T-cell (primary cell): ENCODE data around the gene HSPA1A. TPM values are rescaled to one million over a fixed set of nuclear protein-coding genes. Genes with fewer than 3 reads are reported as not detected.

ENCODE experiments used
- ATAC-seq, 4 experiments: fragments of 200-7000 bp in 3 of 4; fragments of 150-1000 bp in 1 of 4; cut with Tn5 transposase; replicated peaks in 1 of 4; 1 replicate in 3 of 4; 2 replicates in 1 of 4; pipeline ENCODE4 v1.10.0; 2021; ENCODE audit warnings: moderate library complexity in 3 of 4, mild to moderate bottlenecking in 2 of 4, moderate number of reproducible peaks in 1 of 4
- CTCF ChIA-PET, 2 donors: fragments of 300-600 bp; sonication (Branson Sonifier 250); formaldehyde crosslinking; loops; one replicate each; lab custom pipeline; 2022; ENCODE audit warnings: antibody characterized with exemption in 2 of 2; lab: Charles Lee
- POLR2A ChIA-PET, 2 donors: fragments of 300-600 bp; sonication (Branson Sonifier 250); formaldehyde crosslinking; loops; one replicate each; lab custom pipeline; 2022; ENCODE audit warnings: antibody characterized with exemption in 2 of 2; lab: Charles Lee
- DNase-seq, 35 experiments: peaks; one replicate each; pipeline versions ENCODE4 v3.0.0 to v3.0.0-alpha.2; 2013 to 2023
- H3K27ac ChIP-seq: one replicate; pipeline ENCODE4 v1.5.1; 2013; ENCODE audit warnings: low read length
- H3K27me3 ChIP-seq, 2 experiments: replicated peaks in 1 of 2; 1 replicate in 1 of 2; 2 replicates in 1 of 2; pipeline versions ENCODE4 v1.6.1 to v1.7.0; 2013; ENCODE audit warnings: low read length in 1 of 2, mixed read lengths in 1 of 2; ENCODE audit not compliant: control insufficient read depth in 2 of 2, insufficient read depth in 2 of 2; ENCODE audit errors: extremely low read depth in 1 of 2
- H3K36me3 ChIP-seq, 2 donors: 1 replicate in 1 of 2; 2 replicates in 1 of 2; pipeline versions ENCODE4 v1.6.1 to v1.7.0; 2013; ENCODE audit warnings: low read length in 1 of 2; ENCODE audit not compliant: control insufficient read depth in 2 of 2, insufficient read depth in 1 of 2; ENCODE audit errors: extremely low read depth in 1 of 2
- H3K4me1 ChIP-seq, 2 experiments: 1 replicate in 1 of 2; 2 replicates in 1 of 2; pipeline versions ENCODE4 v1.6.1 to v1.7.0; 2013; ENCODE audit warnings: low read length in 2 of 2, mixed read lengths in 1 of 2; ENCODE audit not compliant: insufficient read depth in 2 of 2, control insufficient read depth in 1 of 2; ENCODE audit errors: extremely low read depth in 1 of 2
- H3K4me3 ChIP-seq, 2 donors: 1 replicate in 1 of 2; 2 replicates in 1 of 2; pipeline versions ENCODE4 v1.5.1 to v1.7.0; 2013; ENCODE audit warnings: mild to moderate bottlenecking in 2 of 2, low read length in 1 of 2, moderate library complexity in 1 of 2; ENCODE audit not compliant: control insufficient read depth in 1 of 2; ENCODE audit errors: extremely low read depth in 1 of 2
- H3K9me3 ChIP-seq: 2 replicates; pipeline ENCODE4 v1.7.0; 2013
- H3K27ac Mint-ChIP-seq, 2 donors: one replicate each; pipeline ENCODE4 v1.8.0; 2020 to 2021; ENCODE audit warnings: mild to moderate bottlenecking in 2 of 2, mixed read lengths in 2 of 2
- H3K27me3 Mint-ChIP-seq, 2 donors: one replicate each; pipeline ENCODE4 v1.8.0; 2021 to 2022; ENCODE audit warnings: mixed read lengths in 2 of 2
- H3K36me3 Mint-ChIP-seq: one replicate; pipeline ENCODE4 v1.8.0; 2021; ENCODE audit warnings: mixed read lengths
- H3K4me1 Mint-ChIP-seq, 3 donors: one replicate each; pipeline ENCODE4 v1.8.0; 2020 to 2022; ENCODE audit warnings: mixed read lengths in 3 of 3, mild to moderate bottlenecking in 1 of 3
- H3K4me3 Mint-ChIP-seq, 3 donors: one replicate each; pipeline ENCODE4 v1.8.0; 2020 to 2022; ENCODE audit warnings: mild to moderate bottlenecking in 3 of 3, mixed read lengths in 3 of 3, moderate library complexity in 3 of 3
- H3K9me3 Mint-ChIP-seq, 3 donors: one replicate each; pipeline ENCODE4 v1.8.0; 2020 to 2022; ENCODE audit warnings: mixed read lengths in 3 of 3
- WGBS: methylation state at CpG from one replicate; pipeline ENCODE4 v1.1.5; 2013; ENCODE audit warnings: missing lambda C conversion rate; ENCODE audit not compliant: insufficient coverage; 5-methylcytosine and 5-hydroxymethylcytosine counted together
- total RNA-seq, 35 experiments: library from RNA in 6 of 35; stranded (reverse) in 6 of 35; fragments of 120-200 nt in 1 of 35; gene quantifications; one replicate each; pipeline versions ENCODE4 v1.2.1 to v1.2.4 and lab custom pipeline; 2013 to 2026

HSPA1A gene
- total RNA-seq, 5 donors from 2014 or later (not counting 1 experiment from before 2014, with no cell fraction given) = 8.8 to 117 (median 77.9) TPM

DNA sequence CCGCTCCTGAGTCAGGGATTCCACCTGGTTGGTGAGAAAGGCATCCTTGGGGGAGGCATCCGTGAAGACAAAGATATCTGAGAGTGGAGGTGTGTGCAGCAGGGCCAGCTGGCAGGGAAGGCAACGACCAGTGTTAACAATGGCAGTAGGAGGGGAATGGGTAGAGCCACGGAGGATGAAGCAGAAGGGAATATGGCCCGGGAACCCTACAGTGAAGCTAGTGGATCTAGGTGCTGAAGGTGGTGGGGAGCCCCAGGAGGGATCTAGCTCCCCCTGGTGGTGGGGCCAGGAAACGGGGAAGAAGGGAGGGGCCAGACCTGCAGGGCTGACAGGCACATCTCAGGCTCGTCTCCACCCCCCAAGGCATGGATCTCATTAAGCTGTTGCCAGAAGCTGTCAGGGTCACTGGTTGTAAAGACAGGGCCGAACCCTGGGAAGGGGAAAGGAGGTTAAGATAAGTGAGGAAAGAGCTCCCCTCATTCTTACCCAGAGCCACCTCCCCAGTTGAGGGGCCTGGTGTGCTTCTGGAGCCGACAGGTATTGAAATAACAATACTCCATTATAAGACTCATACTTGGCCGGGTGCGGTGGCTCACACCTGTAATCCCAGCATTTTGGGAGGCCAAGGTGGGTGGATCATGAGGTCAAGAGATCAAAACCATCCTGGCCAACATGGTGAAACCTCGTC lies 45.5 kb upstream of the HSPA1A start:
- POLR2A ChIA-PET = no interaction called here
- H3K27ac ChIP-seq = no peak overlapping the region
- peak; percentile 46 to 86 (median 70) for DNase-seq

DNA sequence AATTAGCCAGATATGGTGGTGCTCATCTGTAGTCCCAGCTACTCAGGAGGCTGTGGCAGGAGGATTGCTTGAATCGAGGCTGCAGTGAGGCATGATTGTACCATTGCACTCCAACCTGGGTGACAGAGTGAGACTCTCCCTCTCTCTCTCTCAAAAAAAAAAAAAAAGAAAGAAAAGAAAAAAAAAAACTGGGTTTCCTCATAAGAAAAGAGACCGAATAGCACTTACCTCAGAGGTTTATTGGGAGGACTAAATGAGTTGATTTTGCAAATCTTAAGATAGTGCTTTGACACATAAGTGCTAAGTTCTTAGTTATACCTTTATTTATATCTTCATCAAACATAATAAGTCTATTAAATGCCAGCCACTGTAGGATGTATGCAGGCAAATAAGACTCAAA lies 44.5 kb upstream of the HSPA1A start:
- Mint-ChIP-seq H3K9me3 (no peaks in the 10 kb centered on the region), H3K27ac (peak overlapping the region; percentile 45 to 66), H3K4me1 (peaks cover 29 to 36% (median 36%) of the 10 kb centered on the region in 3 donors), H3K36me3 (no peaks in the 10 kb centered on the region), H3K4me3 (peak overlapping the region in 1 of 3 donors; percentile 63), H3K27me3 (no peaks in the 10 kb centered on the region)
- Histone ChIP-seq H3K36me3 (no peaks in the 10 kb centered on the region), H3K4me3 (no peak overlapping the region), H3K27ac (no peak overlapping the region), H3K9me3 (no peaks in the 10 kb centered on the region), H3K4me1 (peaks cover 10 to 54% of the 10 kb centered on the region in 2 experiments), H3K27me3 (no peaks in the 10 kb centered on the region)
- ATAC-seq (no peak), DNase-seq (no peak)
- no CpG with 5 or more reads among the region's 2 CpGs for WGBS
- POLR2A ChIA-PET = no interaction called here
- CTCF ChIA-PET = interaction anchor here (0.7 to 1.6 kb wide), 5 partner anchors 19 to 846 kb away, joined by 3 to 18 read pairs (median 4); partner anchors contain the start of genes DDAH2 (in 1 of the 2) and MSH5 (in 1 of the 2)

More for the DNA sequence above, 45.5 kb upstream of the HSPA1A start:
- H3K4me1 ChIP-seq = peaks cover 10 to 45% of the 10 kb centered on the region in 2 experiments
- CTCF ChIA-PET = interaction anchor here (0.6 to 1.6 kb wide), 14 partner anchors 17 to 373 kb away, joined by 3 to 18 read pairs (median 4); partner anchors contain the start of genes MSH5 (in 2 of the 2), C6orf47 (in 1 of the 2), CLIC1 (in 1 of the 2) and DDAH2 (in 1 of the 2)
- H3K36me3 ChIP-seq = no peaks in the 10 kb centered on the region
- 62% methylated on average over 4 of the region's 12 CpGs for WGBS
- H3K27ac Mint-ChIP-seq = peak overlapping the region; percentile 12 to 13
- no peak overlapping the region for H3K4me3 Mint-ChIP-seq
- H3K27me3 Mint-ChIP-seq = no peaks in the 10 kb centered on the region
- H3K27me3 ChIP-seq = no peaks in the 10 kb centered on the region
- H3K9me3 ChIP-seq = no peaks in the 10 kb centered on the region
- peaks cover 24 to 30% (median 29%) of the 10 kb centered on the region in 3 donors for H3K4me1 Mint-ChIP-seq
- peak; percentile 62 to 75 (median 68) for ATAC-seq
- no peaks in the 10 kb centered on the region for H3K36me3 Mint-ChIP-seq
- no peak overlapping the region for H3K4me3 ChIP-seq
- H3K9me3 Mint-ChIP-seq = no peaks in the 10 kb centered on the region

DNA sequence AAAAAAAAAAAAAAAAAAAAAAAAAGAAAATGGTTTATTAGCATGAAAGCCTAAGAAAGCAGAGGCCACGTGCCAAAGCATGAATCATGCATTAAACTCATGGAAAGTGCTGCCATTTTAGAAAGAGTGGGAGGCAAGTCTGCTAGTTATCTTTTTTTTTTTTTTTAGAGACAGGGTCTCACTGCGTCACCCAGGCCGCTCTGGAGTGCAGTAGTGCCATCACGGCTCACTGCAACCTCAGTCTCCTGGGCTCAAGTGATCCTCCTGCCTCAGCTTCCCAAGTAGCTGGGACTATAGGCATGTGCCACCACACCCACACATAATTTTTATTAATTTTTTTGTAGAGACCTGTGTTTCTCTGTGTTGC lies 43.4 kb upstream of the HSPA1A start:
- no peaks in the 10 kb centered on the region for H3K9me3 Mint-ChIP-seq
- no CpG with 5 or more reads among the region's 4 CpGs for WGBS
- Histone ChIP-seq H3K27me3 (no peaks in the 10 kb centered on the region), H3K36me3 (no peaks in the 10 kb centered on the region), H3K27ac (no peak overlapping the region), H3K9me3 (no peaks in the 10 kb centered on the region), H3K4me3 (peak overlapping the region in 1 of 2 donors; percentile 20), H3K4me1 (peaks cover 10 to 66% of the 10 kb centered on the region in 2 experiments)
- ChIA-PET CTCF (interaction anchor here in 1 of 2 donors (0.7 to 1.0 kb wide), 3 partner anchors 42 to 224 kb away, joined by 3 to 5 read pairs (median 3); no protein-coding TSS in a partner anchor), POLR2A (interaction anchor here in 1 of 2 donors (0.6 kb wide), 1 partner anchor 594 kb away, joined by 9 read pairs; no protein-coding TSS in a partner anchor)
- H3K4me1 Mint-ChIP-seq = peaks cover 38 to 47% (median 46%) of the 10 kb centered on the region in 3 donors
- no peak overlapping the region for H3K27ac Mint-ChIP-seq
- DNase-seq = peak in 2 of 35 experiments; percentile 16 to 33
- peak overlapping the region in 1 of 3 donors; percentile 63 for H3K4me3 Mint-ChIP-seq
- peak in 2 of 4 experiments; percentile 5 to 31 for ATAC-seq
- H3K27me3 Mint-ChIP-seq = no peaks in the 10 kb centered on the region
- no peaks in the 10 kb centered on the region for H3K36me3 Mint-ChIP-seq

DNA sequence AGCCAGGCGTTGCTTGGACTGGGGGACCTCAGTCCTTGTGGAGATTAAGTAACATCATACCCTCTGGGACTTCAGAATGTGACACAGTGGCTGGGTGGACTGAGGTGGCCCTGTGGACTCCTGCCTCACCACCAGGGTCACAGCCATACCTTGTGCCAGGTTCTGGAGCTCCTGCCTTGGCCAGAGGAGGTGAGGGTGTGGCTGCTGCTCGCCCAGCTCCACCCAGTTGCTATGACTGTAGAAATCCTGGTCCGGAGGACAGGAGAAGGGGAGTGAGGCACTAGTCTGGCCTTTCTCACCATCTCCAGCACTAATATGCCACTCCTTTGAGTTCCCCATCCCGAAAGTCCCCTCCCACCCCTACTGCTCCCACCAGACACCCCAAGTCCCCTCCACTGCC lies 40.2 kb upstream of the HSPA1A start:
- Mint-ChIP-seq H3K4me1 (peaks cover 42 to 50% (median 42%) of the 10 kb centered on the region in 3 donors), H3K4me3 (peak overlapping the region in 1 of 3 donors; percentile 54), H3K36me3 (peaks cover 3% of the 10 kb centered on the region), H3K9me3 (no peaks in the 10 kb centered on the region), H3K27ac (no peak overlapping the region), H3K27me3 (no peaks in the 10 kb centered on the region)
- WGBS = 100% methylated on average over 1 of the region's 4 CpGs
- ChIA-PET POLR2A (interaction anchor here in 1 of 2 donors (0.6 kb wide), 1 partner anchor 63 kb away, joined by 3 read pairs; no protein-coding TSS in a partner anchor), CTCF (no interaction called here)
- Histone ChIP-seq H3K27ac (no peak overlapping the region), H3K4me3 (no peak overlapping the region), H3K36me3 (peaks cover 13 to 15% of the 10 kb centered on the region in 2 donors), H3K27me3 (no peaks in the 10 kb centered on the region), H3K4me1 (peaks cover 10 to 72% of the 10 kb centered on the region in 2 experiments), H3K9me3 (no peaks in the 10 kb centered on the region)
- DNase-seq = no peak
- ATAC-seq = no peak

DNA sequence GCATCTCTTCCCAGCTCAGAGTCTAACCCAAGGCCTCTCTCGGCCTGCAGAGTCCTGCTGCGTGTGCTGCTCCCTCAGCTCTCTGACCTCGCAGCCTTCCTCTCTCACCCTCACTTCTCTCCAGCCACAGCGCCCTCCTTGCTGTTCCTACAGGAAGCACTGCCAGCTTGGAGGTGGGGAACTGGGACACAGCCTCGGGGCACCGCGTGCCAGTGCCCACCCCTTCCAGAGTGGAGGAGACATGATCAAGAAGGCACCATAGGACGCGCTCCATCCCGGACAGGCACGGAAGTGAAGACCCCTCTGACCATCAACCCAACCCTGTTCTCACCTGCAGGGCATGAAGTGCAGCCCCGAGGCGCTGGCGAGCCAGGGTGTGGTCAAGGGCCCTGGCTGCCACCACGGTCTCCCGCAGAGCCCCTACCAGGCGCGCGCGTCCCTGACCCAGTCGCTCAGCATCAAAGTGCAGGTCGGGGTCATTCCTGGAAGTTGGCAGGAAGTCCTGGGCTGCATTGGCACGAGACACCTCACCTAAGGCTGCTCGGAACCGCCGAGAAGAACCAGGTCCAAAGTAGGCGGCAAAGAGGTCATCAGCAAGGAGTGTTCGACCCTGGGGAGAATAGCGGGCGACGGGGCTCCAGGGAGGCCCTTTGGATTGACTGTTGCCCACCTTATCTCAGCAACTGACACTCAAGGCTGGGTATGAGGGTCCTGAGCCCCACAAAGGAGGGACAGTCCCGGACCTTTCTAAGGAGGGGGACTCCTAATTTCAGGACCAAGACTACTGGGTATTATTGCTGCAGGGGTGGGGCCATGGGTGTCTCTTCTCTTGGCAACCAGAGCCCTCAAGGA lies 39.5 kb upstream of the HSPA1A start:
- Histone ChIP-seq H3K9me3 (no peaks in the 10 kb centered on the region), H3K27me3 (no peaks in the 10 kb centered on the region), H3K4me3 (no peak overlapping the region), H3K4me1 (peaks cover 10 to 66% of the 10 kb centered on the region in 2 experiments), H3K27ac (no peak overlapping the region), H3K36me3 (peaks cover 17 to 21% of the 10 kb centered on the region in 2 donors)
- CTCF ChIA-PET = no interaction called here
- no peak overlapping the region for H3K27ac Mint-ChIP-seq
- H3K36me3 Mint-ChIP-seq = peaks cover 9% of the 10 kb centered on the region
- POLR2A ChIA-PET = no interaction called here
- no peaks in the 10 kb centered on the region for H3K9me3 Mint-ChIP-seq
- peaks cover 39 to 50% (median 42%) of the 10 kb centered on the region in 3 donors for H3K4me1 Mint-ChIP-seq
- no peaks in the 10 kb centered on the region for H3K27me3 Mint-ChIP-seq
- H3K4me3 Mint-ChIP-seq = peak overlapping the region in 1 of 3 donors; percentile 54
- WGBS = 94% methylated on average over 28 of the region's 32 CpGs
- ATAC-seq = no peak
- DNase-seq = no peak

- peaks cover 32 to 44% (median 35%) of the 10 kb centered on the region in 3 donors for H3K4me1 Mint-ChIP-seq
- Histone ChIP-seq H3K27me3 (no peaks in the 10 kb centered on the region), H3K4me3 (no peak overlapping the region), H3K36me3 (peaks cover 20 to 28% of the 10 kb centered on the region in 2 donors), H3K4me1 (peaks cover 10 to 60% of the 10 kb centered on the region in 2 experiments), H3K9me3 (no peaks in the 10 kb centered on the region), H3K27ac (peak overlapping the region; percentile 54)
- H3K9me3 Mint-ChIP-seq = no peaks in the 10 kb centered on the region
- WGBS = 38% methylated on average over 14 of the region's 14 CpGs
- POLR2A ChIA-PET = no interaction called here
- no peaks in the 10 kb centered on the region for H3K27me3 Mint-ChIP-seq
- ATAC-seq (peak in 1 of 4 experiments; percentile 15), DNase-seq (no peak)
- CTCF ChIA-PET = no interaction called here
- no peak overlapping the region for H3K27ac Mint-ChIP-seq
- peak overlapping the region in 1 of 3 donors; percentile 54 for H3K4me3 Mint-ChIP-seq
- H3K36me3 Mint-ChIP-seq = peaks cover 13% of the 10 kb centered on the region
These were observed 38.8 kb upstream of the HSPA1A start for GRCh38 chr6:31776485-31776988.
